ENCODE data around the gene KRTAP19-3.

DNA sequence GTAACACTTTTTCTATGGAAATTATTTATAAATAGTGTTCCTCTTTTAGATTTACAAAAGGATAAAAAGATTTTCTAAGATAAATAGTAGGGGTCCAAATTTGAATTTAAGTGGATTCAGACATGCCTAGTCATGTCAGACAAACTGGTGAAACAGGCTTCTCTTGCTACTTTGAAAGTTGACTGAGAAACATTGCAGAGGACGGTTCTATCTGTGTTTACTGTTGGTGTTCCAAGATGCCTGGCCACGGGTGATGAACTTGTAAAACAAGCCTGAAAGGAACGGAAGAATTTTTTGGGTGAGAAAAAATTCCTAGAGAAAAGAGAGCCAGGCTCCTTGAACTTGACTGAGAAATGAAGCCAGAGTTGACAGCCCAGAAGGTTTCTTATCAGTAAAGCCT is 13.8 kb downstream of the KRTAP19-3 start:
- TF ChIP-seq, protein P1, sequence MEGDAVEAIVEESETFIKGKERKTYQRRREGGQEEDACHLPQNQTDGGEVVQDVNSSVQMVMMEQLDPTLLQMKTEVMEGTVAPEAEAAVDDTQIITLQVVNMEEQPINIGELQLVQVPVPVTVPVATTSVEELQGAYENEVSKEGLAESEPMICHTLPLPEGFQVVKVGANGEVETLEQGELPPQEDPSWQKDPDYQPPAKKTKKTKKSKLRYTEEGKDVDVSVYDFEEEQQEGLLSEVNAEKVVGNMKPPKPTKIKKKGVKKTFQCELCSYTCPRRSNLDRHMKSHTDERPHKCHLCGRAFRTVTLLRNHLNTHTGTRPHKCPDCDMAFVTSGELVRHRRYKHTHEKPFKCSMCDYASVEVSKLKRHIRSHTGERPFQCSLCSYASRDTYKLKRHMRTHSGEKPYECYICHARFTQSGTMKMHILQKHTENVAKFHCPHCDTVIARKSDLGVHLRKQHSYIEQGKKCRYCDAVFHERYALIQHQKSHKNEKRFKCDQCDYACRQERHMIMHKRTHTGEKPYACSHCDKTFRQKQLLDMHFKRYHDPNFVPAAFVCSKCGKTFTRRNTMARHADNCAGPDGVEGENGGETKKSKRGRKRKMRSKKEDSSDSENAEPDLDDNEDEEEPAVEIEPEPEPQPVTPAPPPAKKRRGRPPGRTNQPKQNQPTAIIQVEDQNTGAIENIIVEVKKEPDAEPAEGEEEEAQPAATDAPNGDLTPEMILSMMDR (IDR thresholded peaks at IDR 0.05) = no peak
- no peak for TF ChIP-seq POLR2A (IDR thresholded peaks at IDR 0.05)
